Measurements from ENCODE around the gene TPGS1.

DNA sequence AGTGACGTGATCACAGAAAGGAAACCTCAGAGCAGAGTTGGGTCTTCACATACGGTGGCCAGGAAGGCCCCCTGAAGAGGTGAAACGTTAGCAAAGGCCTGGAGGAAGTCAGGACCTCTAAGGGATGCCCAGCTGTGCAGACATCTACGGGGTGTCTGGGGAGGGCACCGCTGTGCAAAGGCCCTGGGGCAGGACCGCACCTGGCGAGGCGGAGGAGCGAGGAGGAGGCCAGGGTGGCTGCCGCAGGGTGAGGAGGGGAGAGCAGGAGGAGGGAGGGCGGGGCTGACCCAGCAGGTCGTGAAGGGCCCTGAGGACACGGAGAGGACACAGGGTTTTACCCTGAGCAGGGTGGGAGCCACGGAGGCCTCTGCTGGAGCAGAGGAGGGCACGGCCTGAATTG lies 22.8 kb upstream of the TPGS1 start:
- TF ChIP-seq, protein P1, sequence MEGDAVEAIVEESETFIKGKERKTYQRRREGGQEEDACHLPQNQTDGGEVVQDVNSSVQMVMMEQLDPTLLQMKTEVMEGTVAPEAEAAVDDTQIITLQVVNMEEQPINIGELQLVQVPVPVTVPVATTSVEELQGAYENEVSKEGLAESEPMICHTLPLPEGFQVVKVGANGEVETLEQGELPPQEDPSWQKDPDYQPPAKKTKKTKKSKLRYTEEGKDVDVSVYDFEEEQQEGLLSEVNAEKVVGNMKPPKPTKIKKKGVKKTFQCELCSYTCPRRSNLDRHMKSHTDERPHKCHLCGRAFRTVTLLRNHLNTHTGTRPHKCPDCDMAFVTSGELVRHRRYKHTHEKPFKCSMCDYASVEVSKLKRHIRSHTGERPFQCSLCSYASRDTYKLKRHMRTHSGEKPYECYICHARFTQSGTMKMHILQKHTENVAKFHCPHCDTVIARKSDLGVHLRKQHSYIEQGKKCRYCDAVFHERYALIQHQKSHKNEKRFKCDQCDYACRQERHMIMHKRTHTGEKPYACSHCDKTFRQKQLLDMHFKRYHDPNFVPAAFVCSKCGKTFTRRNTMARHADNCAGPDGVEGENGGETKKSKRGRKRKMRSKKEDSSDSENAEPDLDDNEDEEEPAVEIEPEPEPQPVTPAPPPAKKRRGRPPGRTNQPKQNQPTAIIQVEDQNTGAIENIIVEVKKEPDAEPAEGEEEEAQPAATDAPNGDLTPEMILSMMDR (IDR thresholded peaks at IDR 0.05; ENCODE audit: low read length): no peak
- no peak for TF ChIP-seq EZH2 (IDR thresholded peaks at IDR 0.05; ENCODE audit: borderline replicate concordance, low read length)

All from OCI-LY1 (cell line).